Measurements from ENCODE around the gene AHRR. TPM values are rescaled to one million over a fixed set of nuclear protein-coding genes. Genes with fewer than 3 reads are reported as not detected.
A peak's percentile ranks its signal among the peaks of the same experiment; 100 is the strongest.

Gene AHRR
- total and polyA plus RNA-seq, 2 of the 4 experiments (the other 2 are of a cell fraction) = 15.6 to 37.1 TPM

GRCh38 chr5:406041-406440 lies 84.5 kb downstream of the AHRR start:
- Histone ChIP-seq H2AK9ac (replicated peaks; ENCODE audit: low read depth, low read length, poor library complexity) (peak overlapping the region; percentile 48), H3K56ac (ENCODE audit: extremely low read depth, insufficient read depth, low read length) (peak overlapping the region; percentile 70; the same call in 1 of the 2 replicates), H3K18ac (ENCODE audit: low read depth, low read length) (peak overlapping the region; percentile 79), H3K36me3 (ENCODE audit: control insufficient read depth, insufficient read depth, low read length) (peaks cover 22% of the 10 kb centered on the region), H3K9me1 (ENCODE audit: insufficient read depth, low read length) (peaks cover 24% of the 10 kb centered on the region), H3K23ac (ENCODE audit: low read depth, low read length) (peak overlapping the region; percentile 66; the same call in 1 of the 2 replicates), H2BK20ac (ENCODE audit: low read depth, low read length) (peak overlapping the region; percentile 88), H4K8ac (ENCODE audit: low read depth in 2 of 2, low read length in 2 of 2) (peak overlapping the region; percentile 15 to 58), H3K9ac (ENCODE audit: low read depth, low read length) (no peak overlapping the region), H3K27ac (ENCODE audit: insufficient read depth, low read length) (peak overlapping the region; percentile 65), H3K14ac (replicated peaks; ENCODE audit: low read depth, low read length) (peak overlapping the region; percentile 76), H3K4me2 (ENCODE audit: low read depth, low read length) (no peak overlapping the region), H4K91ac (ENCODE audit: insufficient read depth, low read depth, low read length) (peak overlapping the region; percentile 81), H2BK5ac (ENCODE audit: low read depth, low read length, poor library complexity, severe bottlenecking) (peak overlapping the region; percentile 91), H4K5ac (ENCODE audit: low read depth, low read length) (peak overlapping the region; percentile 78; the same call in 1 of the 2 replicates), H3K79me1 (ENCODE audit: low read depth in 1 of 2, low read length in 2 of 2) (peaks cover 43 to 78% of the 10 kb centered on the region in 2 experiments), H3K4me1 (ENCODE audit: control insufficient read depth, insufficient read depth, low read length) (peaks cover 20% of the 10 kb centered on the region), H2BK120ac (ENCODE audit: low read depth, low read length) (peak overlapping the region; percentile 89), H3K4ac (ENCODE audit: low read depth, low read length) (peak overlapping the region; percentile 88), H2AFZ (replicated peaks; ENCODE audit: low read length, poor library complexity) (no peak overlapping the region), H4K20me1 (ENCODE audit: insufficient read depth, low read length) (no peaks in the 10 kb centered on the region), H2AK5ac (ENCODE audit: low read depth, low read length) (peak overlapping the region; percentile 93), H3K9me3 (ENCODE audit: control insufficient read depth, insufficient read depth, low read length) (no peaks in the 10 kb centered on the region), H3K4me3 (ENCODE audit: insufficient read depth, low read depth, low read length) (no peak overlapping the region), H3K27me3 (ENCODE audit: control insufficient read depth, insufficient read depth, low read length) (no peaks in the 10 kb centered on the region), H2BK15ac (ENCODE audit: low read depth, low read length) (peak overlapping the region; percentile 90; the same call in 2 of the 3 replicates)
- 60% methylated on average over 1 of the region's 9 CpGs; no CpG with 5 or more reads in 1 of the 2 experiments for WGBS, 2 experiments (ENCODE audit: extremely low coverage in 2 of 2, insufficient read length in 1 of 2)
- in situ Hi-C loops (cut with MboI; ENCODE audit: low sequenced_read_pairs) = no loop called here
- intact Hi-C loops (cut with micrococcal nuclease) = loop anchor here (5.0 kb wide), 1 partner anchor 36 kb away; the partner anchor contains the start of gene EXOC3
- ChIA-PET CTCF (no interaction called here), POLR2A (ENCODE audit: unreplicated experiment) (no interaction called here)
- ATAC-seq (ENCODE audit: low read depth) = no peak
- BruUV-seq (replicated peaks) = no TSS peak
- dilution Hi-C loops (cut with HindIII; ENCODE audit: low sequenced_read_pairs, unreplicated experiment) = no loop called here
- TF ChIP-seq FOS (IDR thresholded peaks at IDR 0.05; ENCODE audit: low read depth, low read length) = no peak
- TF ChIP-seq RFX5 (IDR thresholded peaks at IDR 0.05; ENCODE audit: low read depth, low read length) = no peak
- TF ChIP-seq CTCF (conservative IDR thresholded peaks at IDR 0.05; ENCODE audit: low read depth, low read length) = no peak
- no peak for TF ChIP-seq MAFK (IDR thresholded peaks at IDR 0.05; ENCODE audit: low read depth, low read length)
- TF ChIP-seq CEBPB (IDR thresholded peaks at IDR 0.05; ENCODE audit: low read depth, low read length) = no peak
- TF ChIP-seq RAD21 (IDR thresholded peaks at IDR 0.05; ENCODE audit: low read length) = no peak
- no peak for TF ChIP-seq USF2 (IDR thresholded peaks at IDR 0.05; ENCODE audit: low read depth, low read length)
- TF ChIP-seq RCOR1 (IDR thresholded peaks at IDR 0.05; ENCODE audit: insufficient replicate concordance, low read length) = no peak
- TF ChIP-seq BHLHE40 (IDR thresholded peaks at IDR 0.05; ENCODE audit: low read depth, low read length) = no peak
- TF ChIP-seq POLR2A (IDR thresholded peaks at IDR 0.05; ENCODE audit: low read depth, low read length) = no peak
- TF ChIP-seq MAZ (IDR thresholded peaks at IDR 0.05; ENCODE audit: borderline replicate concordance, low read depth, low read length) = no peak
- no peak for DNase-seq
